Measurements from ENCODE around the gene C3orf62. TPM values are rescaled to one million over a fixed set of nuclear protein-coding genes. Genes with fewer than 3 reads are reported as not detected.
A peak's percentile ranks its signal among the peaks of the same experiment; 100 is the strongest.
"Not testable (repeated sequence)": the region's sequence is repeated elsewhere in the genome, so short reads cannot be mapped to it uniquely, and the experiment has no call there.

C3orf62 gene
- total RNA-seq, 1 donor from 2014 or later: 0.43 TPM

GRCh38 chr3:49222002-49222401 is 55.0 kb downstream of the C3orf62 start:
- Histone ChIP-seq H3K4me1 (peaks cover 8 to 9% of the 10 kb centered on the region in 2 donors), H3K36me3 (no peaks in the 10 kb centered on the region), H3K27me3 (no peaks in the 10 kb centered on the region), H3K4me3 (no peak overlapping the region), H3K9me3 (peaks cover 3 to 9% of the 10 kb centered on the region in 2 donors), H3K27ac (no peak overlapping the region)
- no peak for TF ChIP-seq CTCF (IDR thresholded peaks at IDR 0.05)
- intact Hi-C loops (cut with DNase I): no loop called here
- DNase-seq (ENCODE audit: low spot score in 2 of 2): no peak

GRCh38 chr3:49220985-49221563 is 56.0 kb downstream of the C3orf62 start:
- H3K27me3 ChIP-seq; intact Hi-C loops (cut with DNase I); H3K27ac ChIP-seq; H3K36me3 ChIP-seq; H3K4me1 ChIP-seq; H3K9me3 ChIP-seq; DNase-seq (ENCODE audit: low spot score in 2 of 2); H3K4me3 ChIP-seq: not testable (repeated sequence)

GRCh38 chr3:49219132-49219531 is 57.9 kb downstream of the C3orf62 start:
- no peak overlapping the region for H3K4me3 ChIP-seq
- H3K9me3 ChIP-seq: peaks cover 0 to 9% of the 10 kb centered on the region in 2 donors
- H3K36me3 ChIP-seq: no peaks in the 10 kb centered on the region
- intact Hi-C loops (cut with DNase I): no loop called here
- DNase-seq (ENCODE audit: low spot score in 2 of 2): no peak
- no peaks in the 10 kb centered on the region for H3K27me3 ChIP-seq
- H3K4me1 ChIP-seq: peaks cover 8 to 9% of the 10 kb centered on the region in 2 donors
- peak overlapping the region; percentile 38 to 40 for H3K27ac ChIP-seq
- no peak for TF ChIP-seq CTCF (IDR thresholded peaks at IDR 0.05)

Other genes starting within 250 kb of the C3orf62 start
- gene IMPDH2, start 247.8 kb downstream of the C3orf62 start, total RNA-seq: 101 TPM
- gene QRICH1, start 183.2 kb downstream of the C3orf62 start, total RNA-seq: 129 TPM
- gene QARS1, start 172.5 kb downstream of the C3orf62 start, total RNA-seq: 588 TPM
- gene USP19, start 156.4 kb downstream of the C3orf62 start, total RNA-seq: 37.8 TPM
- 1,772 TPM for gene LAMB2, start 144.2 kb downstream of the C3orf62 start, total RNA-seq
- gene CCDC71, start 110.9 kb downstream of the C3orf62 start, total RNA-seq: 31.6 TPM
- 57.5 TPM for gene KLHDC8B, start 105.6 kb downstream of the C3orf62 start, total RNA-seq
- 94.7 TPM for gene USP4, start 62.8 kb upstream of the C3orf62 start, total RNA-seq
- gene GPX1, start 81.1 kb upstream of the C3orf62 start, total RNA-seq: 422 TPM
- gene RHOA, start 134.7 kb upstream of the C3orf62 start, total RNA-seq: 426 TPM
- 51.5 TPM for gene TCTA, start 135.2 kb upstream of the C3orf62 start, total RNA-seq
- not detected for gene AMT, start 145.2 kb upstream of the C3orf62 start, total RNA-seq
- gene NICN1, start 152.1 kb upstream of the C3orf62 start, total RNA-seq: 2.2 TPM
- 57.9 TPM for gene DAG1, start 193.0 kb upstream of the C3orf62 start, total RNA-seq

All from ascending aorta (tissue), 2 donors.